ENCODE results near the gene MAOB. TPM values are rescaled to one million over a fixed set of nuclear protein-coding genes. Genes with fewer than 3 reads are reported as not detected.

The MAOB gene
- total and polyA plus RNA-seq, 2 experiments from 2014 or later, result 0.09 TPM; not detected in 1

GRCh38 chrX:43899878-43900815, 17.9 kb upstream of the MAOB start:
- Histone ChIP-seq H3K27ac (no peak overlapping the region), H4K20me1 (ENCODE audit: insufficient read depth) (no peaks in the 10 kb centered on the region), H2AFZ (no peak overlapping the region), H3K9me3 (ENCODE audit: low read depth) (no peaks in the 10 kb centered on the region), H3K4me3 (no peak overlapping the region), H3K27me3 (replicated peaks; ENCODE audit: insufficient read depth) (no peaks in the 10 kb centered on the region), H3F3A (ENCODE audit: insufficient read depth) (no peaks in the 10 kb centered on the region), H3K9ac (no peak overlapping the region), H3K79me2 (ENCODE audit: insufficient read depth) (no peaks in the 10 kb centered on the region), H3K4me1 (ENCODE audit: insufficient read depth) (no peaks in the 10 kb centered on the region), H3K9me2 (ENCODE audit: insufficient read depth) (no peaks in the 10 kb centered on the region), H3K4me2 (ENCODE audit: unreplicated experiment) (no peak overlapping the region), H3K36me3 (ENCODE audit: low read depth) (no peaks in the 10 kb centered on the region)
- no peak for TF ChIP-seq EZH2phosphoT487 (IDR thresholded peaks at IDR 0.05; ENCODE audit: insufficient read depth, low read depth)
- TF ChIP-seq EZH2 (IDR thresholded peaks at IDR 0.05; ENCODE audit: insufficient read depth, poor library complexity, severe bottlenecking), result no peak
- in situ Hi-C loops (cut with MboI), result no loop called here
- 56 to 65% methylated on average over 5 of the region's 5 CpGs for WGBS, 2 experiments (ENCODE audit: low coverage in 1 of 2, low lambda C conversion rate in 2 of 2, missing lambda C conversion rate in 2 of 2)
- no peak for DNase-seq

GRCh38 chrX:43898406-43899035, 16.3 kb upstream of the MAOB start:
- Histone ChIP-seq H3F3A (ENCODE audit: insufficient read depth) (no peaks in the 10 kb centered on the region), H4K20me1 (ENCODE audit: insufficient read depth) (no peaks in the 10 kb centered on the region), H3K27ac (no peak overlapping the region), H3K4me3 (no peak overlapping the region), H3K4me2 (ENCODE audit: unreplicated experiment) (no peak overlapping the region), H3K27me3 (replicated peaks; ENCODE audit: insufficient read depth) (no peaks in the 10 kb centered on the region), H3K79me2 (ENCODE audit: insufficient read depth) (no peaks in the 10 kb centered on the region), H3K9ac (no peak overlapping the region), H2AFZ (no peak overlapping the region), H3K36me3 (ENCODE audit: low read depth) (no peaks in the 10 kb centered on the region), H3K9me2 (ENCODE audit: insufficient read depth) (no peaks in the 10 kb centered on the region), H3K4me1 (ENCODE audit: insufficient read depth) (no peaks in the 10 kb centered on the region), H3K9me3 (ENCODE audit: low read depth) (no peaks in the 10 kb centered on the region)
- no peak for TF ChIP-seq EZH2phosphoT487 (IDR thresholded peaks at IDR 0.05; ENCODE audit: insufficient read depth, low read depth)
- TF ChIP-seq EZH2 (IDR thresholded peaks at IDR 0.05; ENCODE audit: insufficient read depth, poor library complexity, severe bottlenecking), result no peak
- DNase-seq, result peak; percentile 9
- in situ Hi-C loops (cut with MboI), result no loop called here
- WGBS, 2 experiments (ENCODE audit: low coverage in 1 of 2, low lambda C conversion rate in 2 of 2, missing lambda C conversion rate in 2 of 2), result 36 to 40% methylated on average over 5 of the region's 5 CpGs

- Histone ChIP-seq H3K9ac (no peak overlapping the region), H2AFZ (no peak overlapping the region), H3K27ac (no peak overlapping the region), H3K4me1 (ENCODE audit: insufficient read depth) (no peaks in the 10 kb centered on the region), H4K20me1 (ENCODE audit: insufficient read depth) (no peaks in the 10 kb centered on the region), H3K4me3 (no peak overlapping the region), H3F3A (ENCODE audit: insufficient read depth) (no peaks in the 10 kb centered on the region), H3K9me3 (ENCODE audit: low read depth) (no peaks in the 10 kb centered on the region), H3K9me2 (ENCODE audit: insufficient read depth) (no peaks in the 10 kb centered on the region), H3K4me2 (ENCODE audit: unreplicated experiment) (no peak overlapping the region), H3K36me3 (ENCODE audit: low read depth) (no peaks in the 10 kb centered on the region), H3K79me2 (ENCODE audit: insufficient read depth) (no peaks in the 10 kb centered on the region), H3K27me3 (replicated peaks; ENCODE audit: insufficient read depth) (no peaks in the 10 kb centered on the region)
- no peak for DNase-seq
- in situ Hi-C loops (cut with MboI), result no loop called here
- TF ChIP-seq EZH2phosphoT487 (IDR thresholded peaks at IDR 0.05; ENCODE audit: insufficient read depth, low read depth), result no peak
- TF ChIP-seq EZH2 (IDR thresholded peaks at IDR 0.05; ENCODE audit: insufficient read depth, poor library complexity, severe bottlenecking), result no peak
- 47 to 49% methylated on average over 4 of the region's 4 CpGs for WGBS, 2 experiments (ENCODE audit: low coverage in 1 of 2, low lambda C conversion rate in 2 of 2, missing lambda C conversion rate in 2 of 2)
Observed at GRCh38 chrX:43897290-43897689, 15.0 kb upstream of the MAOB start.

GRCh38 chrX:43892336-43892870, 10.2 kb upstream of the MAOB start:
- Histone ChIP-seq H2AFZ (no peak overlapping the region), H3K9ac (no peak overlapping the region), H3F3A (ENCODE audit: insufficient read depth) (no peaks in the 10 kb centered on the region), H3K9me2 (ENCODE audit: insufficient read depth) (no peaks in the 10 kb centered on the region), H3K4me1 (ENCODE audit: insufficient read depth) (no peaks in the 10 kb centered on the region), H3K27ac (no peak overlapping the region), H3K4me3 (no peak overlapping the region), H3K36me3 (ENCODE audit: low read depth) (no peaks in the 10 kb centered on the region), H3K9me3 (ENCODE audit: low read depth) (no peaks in the 10 kb centered on the region), H3K4me2 (ENCODE audit: unreplicated experiment) (no peak overlapping the region), H4K20me1 (ENCODE audit: insufficient read depth) (no peaks in the 10 kb centered on the region), H3K79me2 (ENCODE audit: insufficient read depth) (no peaks in the 10 kb centered on the region), H3K27me3 (replicated peaks; ENCODE audit: insufficient read depth) (no peaks in the 10 kb centered on the region)
- 17 to 28% methylated on average over 1 of the region's 1 CpG for WGBS, 2 experiments (ENCODE audit: low coverage in 1 of 2, low lambda C conversion rate in 2 of 2, missing lambda C conversion rate in 2 of 2)
- in situ Hi-C loops (cut with MboI), result no loop called here
- no peak for DNase-seq
- TF ChIP-seq EZH2 (IDR thresholded peaks at IDR 0.05; ENCODE audit: insufficient read depth, poor library complexity, severe bottlenecking) (no peak), EZH2phosphoT487 (IDR thresholded peaks at IDR 0.05; ENCODE audit: insufficient read depth, low read depth) (no peak)
